ENCODE data around the gene DNAJC1.

DNA sequence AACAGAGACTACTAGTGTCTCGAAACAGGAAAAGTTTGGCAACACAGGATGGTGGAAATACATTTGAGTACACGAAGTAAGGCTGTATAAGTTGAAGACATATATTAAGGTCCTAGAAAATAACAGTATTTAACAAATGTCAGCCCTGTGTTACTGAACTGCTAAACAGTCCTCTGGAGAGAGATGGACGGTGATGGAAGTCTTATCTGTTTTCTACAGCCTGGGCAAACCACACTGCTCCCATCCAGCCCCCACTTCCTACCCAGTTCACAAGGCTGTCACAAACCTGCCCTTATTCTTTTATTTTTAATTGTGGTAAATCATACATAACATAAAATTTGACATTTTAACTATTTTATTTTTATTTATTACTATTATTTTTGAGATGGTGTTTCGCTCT is 179.1 kb downstream of the DNAJC1 start:
- TF ChIP-seq EZH2 (IDR thresholded peaks at IDR 0.05), result no peak
- no peak for TF ChIP-seq POLR2AphosphoS5 (IDR thresholded peaks at IDR 0.05; ENCODE audit: borderline replicate concordance, low read depth, low read length)
- no peak for TF ChIP-seq FOXP2 (optimal IDR thresholded peaks at IDR 0.05; ENCODE audit: control extremely low read depth, extremely low read length, insufficient read depth)
